Measurements from ENCODE around the gene MAST2. TPM values are rescaled to one million over a fixed set of nuclear protein-coding genes. Genes with fewer than 3 reads are reported as not detected.

Gene MAST2
- total and polyA plus RNA-seq, 2 of the 13 experiments (the other 11 are each of a cell fraction or from before 2014, with no cell fraction given): 15.3 to 23.0 TPM

GRCh38 chr1:46076343-46076742, 272.9 kb downstream of the MAST2 start:
- H2AFZ ChIP-seq (ENCODE audit: low read length): no peak overlapping the region
- 89% methylated on average over 2 of the region's 2 CpGs for WGBS (ENCODE audit: low lambda C conversion rate)
- no peak for ATAC-seq
- H3K27ac ChIP-seq (ENCODE audit: extremely low read length, insufficient read depth, low read length): no peak overlapping the region
- H3K9ac ChIP-seq (ENCODE audit: insufficient read depth, low read depth, low read length): no peak overlapping the region
- H3K36me3 ChIP-seq (replicated peaks in 1 of 2; ENCODE audit: control insufficient read depth in 1 of 2, insufficient read depth in 2 of 2, low read length in 2 of 2): no peaks in the 10 kb centered on the region
- H3K27me3 ChIP-seq (ENCODE audit: control insufficient read depth in 1 of 2, insufficient read depth in 2 of 2, low read length in 2 of 2): no peaks in the 10 kb centered on the region
- no peaks in the 10 kb centered on the region for H3K9me3 ChIP-seq (ENCODE audit: low read length)
- no peak for TF ChIP-seq ZSCAN29 (CRISPR knock-in tag; conservative IDR thresholded peaks at IDR 0.05)
- no peak for TF ChIP-seq TEF (CRISPR knock-in tag; IDR thresholded peaks at IDR 0.05)
- no peak for TF ChIP-seq ZNF850 (CRISPR knock-in tag; conservative IDR thresholded peaks at IDR 0.05)
- no peak for TF ChIP-seq THAP7 (CRISPR knock-in tag; IDR thresholded peaks at IDR 0.05)
- TF ChIP-seq NR2C2 (CRISPR knock-in tag; IDR thresholded peaks at IDR 0.05; ENCODE audit: borderline replicate concordance): no peak
- no peak for TF ChIP-seq SNRNP70 (IDR thresholded peaks at IDR 0.05; ENCODE audit: low read depth, low read length)
- TF ChIP-seq MAFK (conservative IDR thresholded peaks at IDR 0.05 in 1 of 2, IDR thresholded peaks at IDR 0.05 in 1 of 2; ENCODE audit: low read length in 2 of 2): peak; percentile 59 to 84
- TF ChIP-seq MAFF (IDR thresholded peaks at IDR 0.05; ENCODE audit: low read depth, low read length): peak; percentile 72
- no peak for TF ChIP-seq PATZ1 (CRISPR knock-in tag; IDR thresholded peaks at IDR 0.05)
- no peak for TF ChIP-seq CCDC6 (CRISPR knock-in tag; IDR thresholded peaks at IDR 0.05)
- TF ChIP-seq NFRKB (IDR thresholded peaks at IDR 0.05): no peak
- H4K20me1 ChIP-seq (ENCODE audit: insufficient read depth, low read length): no peaks in the 10 kb centered on the region
- POLR2A ChIA-PET: no interaction called here
- H3K79me2 ChIP-seq (ENCODE audit: insufficient read depth, low read length): no peaks in the 10 kb centered on the region
- no peak for DNase-seq (ENCODE audit: low spot score)
- H3K4me1 ChIP-seq (ENCODE audit: insufficient read depth, low read length): no peaks in the 10 kb centered on the region
- in situ Hi-C loops (cut with HindIII; ENCODE audit: extremely low pct_ligation_motif_present, low pct_unique_long_range_greater_than_20kb): no loop called here
- no peak overlapping the region for H3K4me3 ChIP-seq (replicated peaks in 1 of 3; ENCODE audit: insufficient read depth in 1 of 3, low read depth in 2 of 3, low read length in 3 of 3)
- CTCF ChIA-PET (ENCODE audit: low intra/inter-chr PET ratio, low total read pairs): no interaction called here
- no peak for FAIRE-seq
- no TSS peak for BruUV-seq (replicated peaks)
- intact Hi-C loops (cut with micrococcal nuclease; ENCODE audit: unreplicated experiment): no loop called here
- H3K4me2 ChIP-seq (ENCODE audit: low read depth, low read length): no peak overlapping the region

Data from HepG2 (cell line).